ENCODE measurements around the gene C19orf38. TPM values are rescaled to one million over a fixed set of nuclear protein-coding genes. Genes with fewer than 3 reads are reported as not detected.

The C19orf38 gene
- total RNA-seq, 1 experiment from 2014 or later, result 0.07 TPM

- ATAC-seq, result no peak
- CTCF ChIA-PET, result no interaction called here
These were observed 45.0 kb upstream of the C19orf38 start for GRCh38 chr19:10803252-10803651.

GRCh38 chr19:10805065-10805757 lies 43.0 kb upstream of the C19orf38 start:
- no peaks in the 10 kb centered on the region for H3K9me3 ChIP-seq (ENCODE audit: low read length)
- CTCF ChIA-PET, result no interaction called here
- ATAC-seq, result no peak
- TF ChIP-seq EZH2 (IDR thresholded peaks at IDR 0.05; ENCODE audit: low read length, unreplicated experiment) (no peak), EZH2phosphoT487 (IDR thresholded peaks at IDR 0.05; ENCODE audit: borderline replicate concordance, low read length) (no peak), CTCF (conservative IDR thresholded peaks at IDR 0.05; ENCODE audit: low read depth, low read length) (no peak)
- H3K27me3 ChIP-seq (ENCODE audit: low read length), result no peaks in the 10 kb centered on the region
- POLR2A ChIA-PET (ENCODE audit: unreplicated experiment), result no interaction called here
- H3K9me2 ChIP-seq (replicated peaks; ENCODE audit: low read length), result no peaks in the 10 kb centered on the region
- peaks cover 10% of the 10 kb centered on the region; the same call in 1 of the 2 replicates for H3K4me1 ChIP-seq (ENCODE audit: insufficient read depth, low read length)
- intact Hi-C loops (cut with micrococcal nuclease), result no loop called here
- no peaks in the 10 kb centered on the region for H3F3A ChIP-seq (ENCODE audit: low read length, unreplicated experiment)
- H3K4me2 ChIP-seq (ENCODE audit: low read length), result no peak overlapping the region
- no peaks in the 10 kb centered on the region for H3K79me2 ChIP-seq (ENCODE audit: low read length)
- H3K4me3 ChIP-seq (ENCODE audit: low read length), result no peak overlapping the region
- H3K36me3 ChIP-seq (ENCODE audit: low read depth, low read length), result peaks cover 61% of the 10 kb centered on the region
- H4K20me1 ChIP-seq (ENCODE audit: low read length), result no peaks in the 10 kb centered on the region
- H2AFZ ChIP-seq (ENCODE audit: low read length), result no peak overlapping the region
- no peak overlapping the region for H3K9ac ChIP-seq (ENCODE audit: low read length)
- H3K27ac ChIP-seq (ENCODE audit: low read length), result no peak overlapping the region
- TSS peak; percentile 13 for BruUV-seq (replicated peaks)
- no peak for DNase-seq

More at GRCh38 chr19:10803252-10803651, 45.0 kb upstream of the C19orf38 start:
- H4K20me1 ChIP-seq (ENCODE audit: low read length), result no peaks in the 10 kb centered on the region
- no peak overlapping the region for H2AFZ ChIP-seq (ENCODE audit: low read length)
- H3K27me3 ChIP-seq (ENCODE audit: low read length), result no peaks in the 10 kb centered on the region
- peaks cover 50% of the 10 kb centered on the region for H3K36me3 ChIP-seq (ENCODE audit: low read depth, low read length)
- TF ChIP-seq CTCF (conservative IDR thresholded peaks at IDR 0.05; ENCODE audit: low read depth, low read length), result no peak
- TF ChIP-seq EZH2 (IDR thresholded peaks at IDR 0.05; ENCODE audit: low read length, unreplicated experiment), result no peak
- TF ChIP-seq EZH2phosphoT487 (IDR thresholded peaks at IDR 0.05; ENCODE audit: borderline replicate concordance, low read length), result no peak
- no peaks in the 10 kb centered on the region for H3K4me1 ChIP-seq (ENCODE audit: insufficient read depth, low read length)
- H3K9ac ChIP-seq (ENCODE audit: low read length), result no peak overlapping the region
- POLR2A ChIA-PET (ENCODE audit: unreplicated experiment), result no interaction called here
- H3K4me3 ChIP-seq (ENCODE audit: low read length), result no peak overlapping the region
- intact Hi-C loops (cut with micrococcal nuclease), result no loop called here
- no peak overlapping the region for H3K4me2 ChIP-seq (ENCODE audit: low read length)
- no peak for DNase-seq
- H3K9me3 ChIP-seq (ENCODE audit: low read length), result no peaks in the 10 kb centered on the region
- H3K27ac ChIP-seq (ENCODE audit: low read length), result no peak overlapping the region
- no peaks in the 10 kb centered on the region for H3K79me2 ChIP-seq (ENCODE audit: low read length)
- H3K9me2 ChIP-seq (replicated peaks; ENCODE audit: low read length), result no peaks in the 10 kb centered on the region
- H3F3A ChIP-seq (ENCODE audit: low read length, unreplicated experiment), result no peaks in the 10 kb centered on the region
- BruUV-seq (replicated peaks), result no TSS peak

- ATAC-seq (no peak), DNase-seq (no peak)
- TF ChIP-seq EZH2phosphoT487 (IDR thresholded peaks at IDR 0.05; ENCODE audit: borderline replicate concordance, low read length) (no peak), EZH2 (IDR thresholded peaks at IDR 0.05; ENCODE audit: low read length, unreplicated experiment) (no peak), CTCF (conservative IDR thresholded peaks at IDR 0.05; ENCODE audit: low read depth, low read length) (no peak)
- Histone ChIP-seq H3K9me3 (ENCODE audit: low read length) (no peaks in the 10 kb centered on the region), H3K9ac (ENCODE audit: low read length) (no peak overlapping the region), H3K9me2 (replicated peaks; ENCODE audit: low read length) (no peaks in the 10 kb centered on the region), H3F3A (ENCODE audit: low read length, unreplicated experiment) (no peaks in the 10 kb centered on the region), H3K4me3 (ENCODE audit: low read length) (no peak overlapping the region), H3K36me3 (ENCODE audit: low read depth, low read length) (peaks cover 56% of the 10 kb centered on the region), H2AFZ (ENCODE audit: low read length) (no peak overlapping the region), H3K27me3 (ENCODE audit: low read length) (no peaks in the 10 kb centered on the region), H3K4me2 (ENCODE audit: low read length) (no peak overlapping the region), H3K79me2 (ENCODE audit: low read length) (no peaks in the 10 kb centered on the region), H3K27ac (ENCODE audit: low read length) (no peak overlapping the region), H3K4me1 (ENCODE audit: insufficient read depth, low read length) (peaks cover 10% of the 10 kb centered on the region; the same call in 1 of the 2 replicates), H4K20me1 (ENCODE audit: low read length) (no peaks in the 10 kb centered on the region)
- no TSS peak for BruUV-seq (replicated peaks)
- intact Hi-C loops (cut with micrococcal nuclease), result no loop called here
- CTCF ChIA-PET, result no interaction called here
- POLR2A ChIA-PET (ENCODE audit: unreplicated experiment), result no interaction called here
These were observed 42.4 kb upstream of the C19orf38 start for GRCh38 chr19:10805758-10806247.
